ENCODE data around the gene KIAA0319L.
"Not testable (repeated sequence)": the region's sequence is repeated elsewhere in the genome, so short reads cannot be mapped to it uniquely, and the experiment has no call there.

Gene KIAA0319L

GRCh38 chr1:35589516-35590427 lies 32.6 kb upstream of the KIAA0319L start:
- no peak overlapping the region for H3K4me3 ChIP-seq (ENCODE audit: low read length)
- no peak for TF ChIP-seq ZNF274 (IDR thresholded peaks at IDR 0.05; ENCODE audit: low read depth, low read length)

GRCh38 chr1:35588197-35588910 lies 31.2 kb upstream of the KIAA0319L start:
- TF ChIP-seq ZNF274 (IDR thresholded peaks at IDR 0.05; ENCODE audit: low read depth, low read length): no peak
- no peak overlapping the region for H3K4me3 ChIP-seq (ENCODE audit: low read length)

- no peak overlapping the region for H3K4me3 ChIP-seq (ENCODE audit: low read length)
- TF ChIP-seq ZNF274 (IDR thresholded peaks at IDR 0.05; ENCODE audit: low read depth, low read length): no peak
Observed at GRCh38 chr1:35587736-35588135, 30.5 kb upstream of the KIAA0319L start.

GRCh38 chr1:35586808-35587207 lies 29.6 kb upstream of the KIAA0319L start:
- H3K4me3 ChIP-seq (ENCODE audit: low read length): no peak overlapping the region
- no peak for TF ChIP-seq ZNF274 (IDR thresholded peaks at IDR 0.05; ENCODE audit: low read depth, low read length)

GRCh38 chr1:35585805-35586204 lies 28.6 kb upstream of the KIAA0319L start:
- not testable (repeated sequence) for H3K4me3 ChIP-seq (ENCODE audit: low read length)

GRCh38 chr1:35585281-35585680 lies 28.1 kb upstream of the KIAA0319L start:
- no peak overlapping the region for H3K4me3 ChIP-seq (ENCODE audit: low read length)
- TF ChIP-seq ZNF274 (IDR thresholded peaks at IDR 0.05; ENCODE audit: low read depth, low read length): no peak

GRCh38 chr1:35581621-35582020 lies 24.4 kb upstream of the KIAA0319L start:
- not testable (repeated sequence) for H3K4me3 ChIP-seq (ENCODE audit: low read length)

GRCh38 chr1:35580949-35581388 lies 23.8 kb upstream of the KIAA0319L start:
- no peak overlapping the region for H3K4me3 ChIP-seq (ENCODE audit: low read length)
- no peak for TF ChIP-seq ZNF274 (IDR thresholded peaks at IDR 0.05; ENCODE audit: low read depth, low read length)

GRCh38 chr1:35577071-35577998 lies 20.1 kb upstream of the KIAA0319L start:
- H3K4me3 ChIP-seq (ENCODE audit: low read length): peak overlapping the region; percentile 20; the same call in 1 of the 2 replicates

GRCh38 chr1:35576766-35577070 lies 19.5 kb upstream of the KIAA0319L start:
- H3K4me3 ChIP-seq (ENCODE audit: low read length): not testable (repeated sequence)

More at GRCh38 chr1:35577071-35577998, 20.1 kb upstream of the KIAA0319L start:
- no peak for TF ChIP-seq ZNF274 (IDR thresholded peaks at IDR 0.05; ENCODE audit: low read depth, low read length)

- no peak overlapping the region for H3K4me3 ChIP-seq (ENCODE audit: low read length)
- TF ChIP-seq ZNF274 (IDR thresholded peaks at IDR 0.05; ENCODE audit: low read depth, low read length): no peak
Observed at GRCh38 chr1:35576061-35576765, 19.0 kb upstream of the KIAA0319L start.

GRCh38 chr1:35575416-35575958 lies 18.3 kb upstream of the KIAA0319L start:
- no peak for TF ChIP-seq ZNF274 (IDR thresholded peaks at IDR 0.05; ENCODE audit: low read depth, low read length)
- no peak overlapping the region for H3K4me3 ChIP-seq (ENCODE audit: low read length)

- no peak overlapping the region for H3K4me3 ChIP-seq (ENCODE audit: low read length)
- TF ChIP-seq ZNF274 (IDR thresholded peaks at IDR 0.05; ENCODE audit: low read depth, low read length): no peak
Observed at GRCh38 chr1:35574655-35575415, 17.6 kb upstream of the KIAA0319L start.

Data from GM08714 (cell line).